Activated CD4-positive, alpha-beta T cell treated with anti-CD3 and anti-CD28 coated beads, Interleukin-2, amount 50 U/mL, for 48 hours (primary cell): ENCODE results near the gene CTSL.

Source experiments
- DNase-seq, 2 experiments: peaks; one replicate each; pipeline ENCODE4 v3.0.0-alpha.2; 2020

CTSL gene

DNA sequence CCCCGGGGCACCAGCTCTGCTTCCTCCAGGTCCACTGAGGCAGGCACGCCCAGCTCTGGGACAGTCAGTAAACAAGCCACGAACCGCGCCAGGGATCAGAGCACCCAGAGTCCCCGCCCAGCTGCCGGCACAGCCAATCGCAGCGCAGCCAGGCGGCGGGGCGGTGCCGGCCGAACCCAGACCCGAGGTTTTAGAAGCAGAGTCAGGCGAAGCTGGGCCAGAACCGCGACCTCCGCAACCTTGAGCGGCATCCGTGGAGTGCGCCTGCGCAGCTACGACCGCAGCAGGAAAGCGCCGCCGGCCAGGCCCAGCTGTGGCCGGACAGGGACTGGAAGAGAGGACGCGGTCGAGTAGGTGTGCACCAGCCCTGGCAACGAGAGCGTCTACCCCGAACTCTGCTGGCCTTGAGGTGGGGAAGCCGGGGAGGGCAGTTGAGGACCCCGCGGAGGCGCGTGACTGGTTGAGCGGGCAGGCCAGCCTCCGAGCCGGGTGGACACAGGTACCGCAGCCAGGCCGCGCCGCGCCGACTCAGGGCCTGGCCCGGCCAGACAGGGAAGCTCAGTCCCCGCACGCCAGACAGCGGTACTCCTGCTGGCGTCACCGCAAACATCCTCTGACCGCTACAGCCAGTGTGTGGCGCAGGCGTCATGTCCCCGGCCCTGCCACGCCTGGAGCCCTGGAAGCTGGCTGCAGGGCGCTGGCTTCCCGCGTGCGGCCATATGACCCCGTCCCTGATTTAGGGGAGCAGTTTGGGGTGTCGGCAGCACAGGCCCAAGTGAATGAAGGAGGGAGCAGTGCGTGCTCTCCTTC is at the start of gene CTSL:
TSS of gene CTSL (plus strand) at position 220 of the 810 bp plus-strand sequence. CDS start 1,485 bp downstream, outside the sequence.
- DNase-seq: peak; percentile 57 to 66

DNA sequence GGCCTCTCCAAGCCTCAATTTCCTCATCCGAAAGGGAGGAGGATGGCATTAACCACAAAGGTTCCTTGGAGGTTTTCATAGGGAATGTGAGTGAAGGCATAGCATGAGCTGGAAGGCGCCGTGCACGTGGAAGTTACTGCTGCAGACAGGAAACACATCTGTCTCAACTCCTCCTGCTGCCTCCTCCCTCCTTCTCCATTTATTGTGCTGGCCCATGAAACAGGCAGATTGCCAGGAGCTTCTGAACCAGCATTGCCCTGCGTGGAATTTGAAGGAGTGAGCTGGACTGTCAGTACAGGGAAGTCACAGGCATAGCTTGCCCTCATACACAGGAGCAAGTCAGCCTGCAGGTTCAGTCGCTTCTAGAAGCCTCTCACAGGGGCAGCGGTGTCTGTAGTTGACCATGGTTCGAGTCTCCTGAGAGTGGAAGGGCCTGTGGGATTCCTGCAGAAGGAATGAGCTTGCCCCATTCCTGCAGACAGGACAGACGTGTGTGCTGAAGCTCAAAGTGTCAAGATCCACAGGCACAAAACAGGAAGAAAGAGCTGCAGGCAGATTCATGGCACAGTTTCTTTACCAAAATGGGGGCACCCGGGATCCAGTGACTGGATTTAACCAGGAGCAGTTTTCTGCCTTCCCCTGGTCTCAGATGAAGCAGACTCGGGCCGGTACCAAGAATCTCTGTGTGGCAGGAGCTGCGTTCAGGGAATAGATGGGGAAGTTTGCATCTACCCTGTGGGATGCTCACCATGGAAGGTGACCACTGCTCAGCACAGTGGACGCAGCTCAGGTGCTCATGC is 48.7 kb upstream of the CTSL start:
- DNase-seq: no peak

- DNase-seq: no peak
Measured at GRCh38 chr9:87677776-87678587, 47.9 kb upstream of the CTSL start.

GRCh38 chr9:87678650-87679355 is 47.1 kb upstream of the CTSL start:
- DNase-seq: peak; percentile 36 to 54

DNA sequence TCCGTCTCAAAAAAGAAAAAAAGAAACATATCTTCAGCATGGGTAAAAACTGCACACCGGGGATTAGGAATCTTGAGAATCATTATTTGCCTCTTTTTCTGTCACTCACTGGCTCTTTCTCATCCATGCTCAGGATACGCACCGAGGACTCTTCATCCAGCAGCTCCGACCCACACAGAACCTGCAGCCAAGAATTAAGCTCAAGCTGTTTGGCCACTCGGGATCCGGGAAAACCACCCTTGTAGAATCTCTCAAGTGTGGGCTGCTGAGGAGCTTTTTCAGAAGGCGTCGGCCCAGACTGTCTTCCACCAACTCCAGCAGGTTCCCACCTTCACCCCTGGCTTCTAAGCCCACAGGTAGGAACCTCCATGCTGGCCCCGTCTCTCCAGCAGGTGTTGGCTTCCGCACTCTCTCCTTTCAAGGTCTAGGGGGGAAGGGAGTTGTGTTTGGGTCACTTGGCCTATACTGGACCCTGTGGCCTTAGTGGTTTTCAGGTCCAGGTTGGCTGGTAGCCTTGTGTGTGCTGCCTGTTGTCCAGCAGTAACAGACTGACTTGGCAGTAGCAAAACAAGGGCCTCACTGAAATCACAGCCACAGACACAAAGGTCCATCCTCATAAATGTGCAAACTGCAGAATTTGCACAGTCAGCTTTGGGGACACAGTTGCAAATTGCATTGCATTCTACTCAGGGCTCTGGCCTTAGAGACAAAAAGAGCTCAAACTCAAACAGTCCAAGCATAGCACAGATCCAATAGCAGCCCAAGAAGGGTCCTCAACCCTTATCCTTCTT is 44.5 kb upstream of the CTSL start:
- DNase-seq: no peak

GRCh38 chr9:87682085-87682484 is 43.8 kb upstream of the CTSL start:
- DNase-seq: no peak

DNA sequence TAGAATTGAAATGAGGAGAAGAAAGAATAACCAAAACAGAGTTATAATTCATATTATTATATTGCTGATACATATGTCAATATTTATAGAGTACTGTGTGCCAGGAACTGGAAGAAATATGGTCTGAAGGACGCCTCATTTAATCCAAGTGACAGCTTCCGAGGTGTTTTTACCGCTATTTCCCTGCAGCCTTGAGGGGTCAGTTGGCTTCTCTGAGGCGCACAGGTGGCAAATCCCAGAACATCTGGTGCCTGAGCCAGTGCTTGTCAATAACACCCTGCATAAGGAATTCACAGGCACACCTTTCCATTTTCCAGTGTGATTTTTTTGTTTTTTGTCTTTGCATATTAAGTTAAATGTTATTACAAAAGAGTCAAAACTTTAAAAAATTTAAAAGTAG is 43.3 kb upstream of the CTSL start:
- no peak for DNase-seq

GRCh38 chr9:87683751-87684626 is 41.9 kb upstream of the CTSL start:
- no peak for DNase-seq

GRCh38 chr9:87684627-87685219 is 41.2 kb upstream of the CTSL start:
- peak in 1 of 2 experiments; percentile 24 for DNase-seq

- DNase-seq: no peak
Measured at GRCh38 chr9:87685441-87685840, 40.5 kb upstream of the CTSL start.

DNA sequence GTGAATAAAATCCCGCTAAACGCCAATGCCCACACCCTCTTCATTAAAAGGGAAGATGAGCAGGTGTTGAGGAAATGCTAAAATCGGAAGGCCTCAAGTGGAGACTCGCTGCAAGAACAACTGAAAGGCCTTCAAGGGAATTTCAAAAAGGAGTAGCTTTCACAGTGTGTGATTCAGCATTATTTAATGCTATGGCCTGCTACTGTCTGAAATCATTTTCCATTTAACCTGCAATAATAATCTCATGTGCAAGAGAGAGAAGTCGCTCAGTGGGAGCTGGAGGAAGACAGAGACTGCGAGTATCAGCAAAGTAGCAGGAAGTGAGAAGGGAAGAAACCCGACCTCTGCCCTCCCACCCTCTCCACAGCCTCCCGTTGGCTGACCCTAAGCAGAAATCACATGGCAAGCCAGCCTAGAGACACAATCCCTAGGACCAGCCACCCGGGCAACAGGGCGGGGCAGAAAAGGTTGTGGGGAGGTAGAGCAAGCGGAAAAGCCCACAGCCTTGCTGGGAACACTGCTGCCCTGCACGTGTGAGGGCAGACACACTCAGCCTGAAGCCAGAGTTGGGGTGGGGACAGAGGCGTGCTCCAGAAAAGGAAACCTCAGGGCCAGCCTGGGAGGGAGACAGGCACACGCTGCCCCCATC is 39.9 kb upstream of the CTSL start:
- no peak for DNase-seq

DNA sequence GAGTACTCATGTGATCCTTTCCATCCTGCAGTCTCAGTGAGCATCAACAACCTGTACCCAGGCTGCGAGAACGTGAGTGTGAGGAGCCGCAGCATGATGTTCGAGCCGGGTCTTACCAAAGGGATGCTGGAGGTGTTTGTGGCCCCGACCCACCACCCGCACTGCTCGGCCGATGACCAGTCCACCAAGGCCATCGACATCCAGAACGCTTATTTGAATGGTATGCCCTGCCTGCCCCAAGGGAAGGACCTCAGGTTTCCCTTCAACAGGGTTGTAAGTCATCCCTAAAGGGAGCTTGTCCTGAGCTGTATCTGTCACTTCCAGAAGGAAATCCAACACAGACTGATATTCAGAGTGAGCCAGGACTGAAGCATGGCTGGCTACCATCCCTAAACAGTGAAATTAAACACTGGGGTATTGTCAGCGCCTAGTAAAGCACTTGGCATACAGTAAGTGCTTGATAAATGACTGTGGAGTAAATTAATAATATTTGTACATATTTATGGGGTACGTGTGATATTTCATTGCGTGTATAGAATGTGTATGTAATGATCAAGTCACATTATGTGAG is 39.3 kb upstream of the CTSL start:
- DNase-seq: no peak

DNA sequence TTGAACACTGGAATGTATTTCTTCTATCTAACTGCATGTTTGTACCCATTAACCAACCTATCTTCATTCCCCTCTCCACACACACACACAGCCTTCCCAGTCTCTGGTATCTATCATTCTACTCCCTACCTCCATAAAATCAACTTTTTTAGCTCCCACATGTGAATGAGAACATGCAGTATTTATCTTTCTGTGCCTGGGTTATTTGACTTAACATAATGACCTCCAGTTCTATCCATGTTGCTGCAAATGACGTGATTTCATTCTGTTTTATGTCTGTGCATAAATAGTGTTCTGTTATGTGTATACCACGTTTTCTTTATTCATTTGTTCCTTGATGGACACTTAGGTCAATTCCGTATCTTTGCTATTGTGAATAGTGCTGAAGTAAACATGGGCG is 38.7 kb upstream of the CTSL start:
- DNase-seq: no peak

GRCh38 chr9:87694236-87694755 is 31.6 kb upstream of the CTSL start:
- no peak for DNase-seq

GRCh38 chr9:87695523-87695922 is 30.4 kb upstream of the CTSL start:
- DNase-seq: no peak

GRCh38 chr9:87696641-87697040 is 29.3 kb upstream of the CTSL start:
- peak in 1 of 2 experiments; percentile 17 for DNase-seq

GRCh38 chr9:87698069-87698809 is 27.7 kb upstream of the CTSL start:
- DNase-seq: no peak

GRCh38 chr9:87699835-87700234 is 26.1 kb upstream of the CTSL start:
- DNase-seq: no peak
